Activated CD8-positive, alpha-beta memory T cell treated with anti-CD3 and anti-CD28 coated beads, Interleukin-2, amount 50 U/mL, for 24 hours (primary cell): Measurements from ENCODE around the gene TMEM121B.

ENCODE experiments used
- DNase-seq: peaks from one replicate; pipeline ENCODE4 v3.0.0-alpha.2; 2020; ENCODE audit errors: extremely low read depth

Gene TMEM121B

GRCh38 chr22:17091851-17092250 lies 29.3 kb downstream of the TMEM121B start:
- no peak for DNase-seq

DNA sequence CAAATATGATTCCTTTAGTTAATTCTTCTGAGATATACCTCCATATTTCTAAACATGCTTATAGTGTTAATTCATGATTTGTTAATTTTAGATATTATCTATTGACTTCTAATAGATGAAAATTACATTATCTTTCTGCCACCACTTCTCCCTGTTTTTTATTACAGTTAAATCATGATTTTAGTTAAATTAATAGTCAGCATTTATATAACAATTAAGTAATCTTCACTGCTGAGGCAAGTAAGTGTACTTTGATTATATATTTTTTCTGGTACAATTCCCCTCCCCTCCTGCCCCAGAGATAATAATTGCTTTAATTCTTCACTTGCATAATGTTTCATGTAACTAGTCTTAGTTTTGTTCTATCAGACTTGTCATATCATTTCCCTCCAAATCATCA lies 30.6 kb downstream of the TMEM121B start:
- DNase-seq = no peak

- no peak for DNase-seq
Observed at GRCh38 chr22:17087498-17088131, 33.5 kb downstream of the TMEM121B start.

DNA sequence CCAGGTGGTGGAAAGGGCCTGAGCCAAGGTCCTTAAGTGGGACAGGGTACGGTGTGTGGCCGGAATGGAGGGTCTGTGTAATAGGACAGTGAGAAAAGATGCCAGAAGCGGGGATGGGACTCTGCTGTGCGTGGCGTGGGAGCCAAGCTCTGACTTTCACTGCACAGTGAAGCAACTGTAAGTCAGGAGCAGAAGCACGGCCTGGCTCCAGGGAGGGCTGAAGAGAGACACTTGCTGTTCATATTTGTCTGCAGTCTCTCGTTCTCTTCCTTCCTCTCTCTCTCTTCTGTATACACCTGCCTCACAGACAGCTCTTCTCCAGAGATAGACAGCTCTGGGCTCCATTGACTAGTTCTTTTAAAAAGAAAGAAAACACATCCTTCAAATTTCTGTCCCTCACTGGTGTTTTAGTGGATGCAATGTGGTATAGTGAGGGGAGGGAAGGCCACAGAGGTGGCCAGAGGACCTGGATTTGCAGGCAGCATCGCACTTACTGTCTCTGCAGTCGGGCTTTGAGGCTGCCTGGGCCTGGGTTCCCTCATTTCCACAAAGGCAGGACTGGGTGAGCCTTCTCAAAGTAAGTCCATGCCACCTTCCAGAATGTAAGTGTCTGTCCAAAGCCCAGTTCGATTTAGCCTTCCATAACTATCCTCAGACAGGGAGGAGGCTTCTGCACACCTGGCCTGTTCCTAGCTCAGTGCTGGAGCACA lies 34.2 kb downstream of the TMEM121B start:
- DNase-seq = no peak

GRCh38 chr22:17086296-17086695 lies 34.9 kb downstream of the TMEM121B start:
- no peak for DNase-seq

DNA sequence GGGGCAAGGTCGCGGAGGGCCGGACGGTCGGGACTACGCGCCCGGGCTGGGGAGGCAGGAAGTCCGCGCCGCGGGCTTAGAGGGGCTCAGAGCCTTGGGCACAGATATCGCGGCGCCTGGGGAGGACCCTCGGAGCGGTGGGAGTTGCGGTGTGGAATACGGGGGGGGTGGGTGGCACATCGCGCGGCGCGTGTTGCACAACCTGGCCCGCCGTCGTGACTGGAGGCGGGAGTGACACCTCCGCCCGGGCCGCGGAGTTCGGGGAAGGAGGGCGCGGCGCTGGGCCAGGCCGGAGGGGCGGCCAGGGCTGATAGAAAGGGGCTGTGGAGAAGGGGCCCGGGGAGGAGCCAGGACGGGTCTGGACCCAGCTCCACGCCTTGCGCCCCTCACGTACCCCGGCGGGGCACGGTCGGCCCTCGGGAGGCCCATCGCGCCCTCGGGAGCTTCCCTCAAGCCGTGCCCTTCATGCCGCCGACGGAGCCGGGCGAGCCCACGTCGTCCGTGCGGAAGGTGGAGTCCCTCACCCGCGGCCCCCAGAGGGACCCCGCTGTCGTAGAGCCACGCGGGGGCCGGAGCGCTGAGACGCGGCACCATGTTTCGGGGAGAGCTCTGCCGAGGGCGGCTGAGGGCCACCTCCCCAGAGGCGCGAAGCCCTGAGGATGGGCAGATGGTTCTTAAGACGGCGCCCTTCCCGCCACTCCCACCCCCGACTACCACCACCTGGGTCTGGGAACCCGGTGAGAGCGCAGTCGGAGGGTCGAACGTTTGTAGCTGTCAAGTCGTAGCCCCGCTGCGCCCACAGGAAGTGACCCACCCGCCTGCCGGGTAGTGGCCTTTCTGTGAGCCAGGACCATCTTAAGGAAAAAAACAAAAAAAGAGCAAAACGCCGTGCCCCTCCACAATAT lies 35.6 kb downstream of the TMEM121B start:
- DNase-seq = no peak

GRCh38 chr22:17084554-17085276 lies 36.4 kb downstream of the TMEM121B start, which contains the start of gene IL17RA:
IL17RA (plus strand) TSS chr22:17085000; CDS start chr22:17085092, 92 bp downstream.
- peak; percentile 78 for DNase-seq

DNA sequence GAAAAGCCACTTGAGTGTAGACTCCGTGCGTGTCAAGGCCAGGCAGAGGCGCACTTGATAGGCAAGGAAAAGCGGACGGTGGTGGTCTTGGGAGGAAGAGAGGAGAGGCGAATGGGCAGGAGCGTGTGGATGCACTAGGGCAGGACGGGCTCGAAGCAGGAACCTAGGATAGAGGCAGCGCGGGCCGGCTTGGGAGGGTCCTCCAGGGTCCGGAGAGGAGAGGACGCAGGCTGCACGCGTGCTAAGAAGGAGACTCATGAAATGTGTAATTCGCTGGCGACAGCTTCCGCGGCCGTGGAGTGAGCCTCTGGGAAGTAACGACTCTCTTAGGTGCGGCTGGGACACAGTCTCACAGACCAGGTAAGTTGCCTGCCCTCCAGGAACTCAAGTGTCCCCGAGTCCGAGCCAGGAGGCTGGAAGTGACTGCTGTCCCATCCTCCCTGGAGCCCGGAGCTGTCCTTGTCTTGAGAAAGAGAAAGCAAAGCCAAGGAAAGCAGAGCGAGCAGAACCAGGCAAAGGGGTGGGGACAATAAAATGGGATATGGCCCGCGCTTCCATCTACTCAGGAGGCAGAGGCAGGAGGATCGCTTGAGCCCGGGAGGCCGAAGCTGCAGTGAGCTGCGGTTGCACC lies 37.2 kb downstream of the TMEM121B start:
- DNase-seq = no peak

- DNase-seq = no peak
Observed at GRCh38 chr22:17083255-17083654, 37.9 kb downstream of the TMEM121B start.

GRCh38 chr22:17079572-17079971 lies 41.6 kb downstream of the TMEM121B start:
- no peak for DNase-seq

DNA sequence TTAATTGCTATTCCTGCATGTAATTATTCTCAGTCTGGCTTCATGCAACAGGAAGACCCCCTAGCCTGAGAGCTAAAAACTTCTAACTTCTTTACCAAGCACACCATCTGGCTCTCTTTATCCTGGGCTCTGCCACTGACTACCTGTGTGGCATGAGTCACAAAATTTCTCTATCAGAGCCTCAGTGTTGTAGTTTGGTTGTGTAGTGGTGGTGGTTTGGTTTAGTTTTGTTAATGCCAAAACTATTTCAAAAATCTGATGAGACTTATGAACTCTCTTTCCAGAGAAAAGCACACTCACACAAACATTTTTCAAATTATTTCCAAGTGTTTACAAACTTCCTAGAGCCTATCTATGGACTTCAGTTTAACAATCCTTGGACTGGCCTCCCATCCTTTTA lies 43.9 kb downstream of the TMEM121B start:
- no peak for DNase-seq

DNA sequence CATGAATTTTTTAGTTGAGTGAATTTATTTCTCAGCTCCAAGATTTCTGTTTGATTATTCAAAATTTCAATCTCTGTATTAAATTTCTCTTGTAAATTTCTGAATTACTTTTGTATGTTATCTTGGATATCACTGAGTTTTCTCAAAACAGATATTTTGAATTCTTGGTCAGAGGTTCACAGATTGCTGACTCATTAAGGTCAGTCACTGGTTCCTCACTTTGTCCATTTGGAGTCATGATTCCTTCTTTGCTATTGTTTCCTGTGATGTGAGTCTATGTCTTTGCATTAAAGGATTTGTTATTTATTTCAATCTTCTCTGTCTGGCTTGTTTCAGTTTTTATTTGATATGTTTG lies 46.5 kb downstream of the TMEM121B start:
- DNase-seq = no peak

GRCh38 chr22:17072877-17073276 lies 48.3 kb downstream of the TMEM121B start:
- no peak for DNase-seq
